GM21529 (cell line): ENCODE measurements around the gene CAPZA1.

Source experiments
- ATAC-seq: cut with Tn5 transposase; IDR thresholded peaks from one replicate; pipeline ENCODE4 v1.9.1; 2021; ENCODE audit not compliant: unreplicated experiment

Gene CAPZA1

GRCh38 chr1:112675728-112676381, 56.2 kb downstream of the CAPZA1 start:
- ATAC-seq = no peak

- no peak for ATAC-seq
Observed at GRCh38 chr1:112676543-112676942, 56.9 kb downstream of the CAPZA1 start.

- no peak for ATAC-seq
Observed at GRCh38 chr1:112677501-112677900, 57.9 kb downstream of the CAPZA1 start.

GRCh38 chr1:112678605-112679004, 59.0 kb downstream of the CAPZA1 start:
- ATAC-seq = no peak

- no peak for ATAC-seq
Observed at GRCh38 chr1:112685913-112686312, 66.3 kb downstream of the CAPZA1 start.

GRCh38 chr1:112686417-112686816, 66.8 kb downstream of the CAPZA1 start:
- ATAC-seq = no peak

- ATAC-seq = no peak
Observed at GRCh38 chr1:112686835-112687234, 67.2 kb downstream of the CAPZA1 start.

GRCh38 chr1:112687361-112687760, 67.7 kb downstream of the CAPZA1 start:
- ATAC-seq = no peak

GRCh38 chr1:112687785-112688496, 68.3 kb downstream of the CAPZA1 start:
- no peak for ATAC-seq

- ATAC-seq = no peak
Observed at GRCh38 chr1:112688781-112689193, 69.2 kb downstream of the CAPZA1 start.

GRCh38 chr1:112689196-112689841, 69.7 kb downstream of the CAPZA1 start:
- ATAC-seq = no peak

GRCh38 chr1:112689842-112690237, 70.2 kb downstream of the CAPZA1 start:
- ATAC-seq = no peak

- no peak for ATAC-seq
Observed at GRCh38 chr1:112692681-112693080, 73.0 kb downstream of the CAPZA1 start.

- ATAC-seq = no peak
Observed at GRCh38 chr1:112693821-112694220, 74.2 kb downstream of the CAPZA1 start.

- no peak for ATAC-seq
Observed at GRCh38 chr1:112694363-112694929, 74.8 kb downstream of the CAPZA1 start.

- no peak for ATAC-seq
Observed at GRCh38 chr1:112695276-112695675, 75.6 kb downstream of the CAPZA1 start.

GRCh38 chr1:112696578-112697314, 77.1 kb downstream of the CAPZA1 start:
- no peak for ATAC-seq

- ATAC-seq = no peak
Observed at GRCh38 chr1:112697781-112698201, 78.2 kb downstream of the CAPZA1 start.

GRCh38 chr1:112698366-112699310, 79.0 kb downstream of the CAPZA1 start:
- no peak for ATAC-seq
